OCI-LY1 (cell line): ENCODE data around the gene CD109.

Source experiments
- H2AFZ ChIP-seq: fragments of 200-600 bp; sonication (generic), shearing (Covaris generic); 2 replicates; pipeline ENCODE4 v1.6.0; 2014; ENCODE audit warnings: antibody characterized with exemption, mild to moderate bottlenecking, low read length
- H3F3A ChIP-seq: fragments of 200-600 bp; sonication (generic), shearing (Covaris generic); 2 replicates; pipeline ENCODE4 v1.6.0; 2014; ENCODE audit warnings: mild to moderate bottlenecking, antibody characterized with exemption, low read length, moderate library complexity; ENCODE audit not compliant: insufficient read depth
- H3K27ac ChIP-seq: fragments of 200-600 bp; sonication (generic); 2 replicates; pipeline ENCODE4 v1.5.1; 2014; ENCODE audit warnings: low read length, mixed run types, mild to moderate bottlenecking, low read depth; ENCODE audit not compliant: poor library complexity, severe bottlenecking
- H3K27me3 ChIP-seq: fragments of 200-600 bp; sonication (generic); 2 replicates; pipeline ENCODE4 v1.6.0; 2014; ENCODE audit warnings: antibody characterized with exemption, mild to moderate bottlenecking, low read length, moderate library complexity; ENCODE audit not compliant: insufficient read depth
- H3K36me3 ChIP-seq: fragments of 200-600 bp; sonication (generic); 2 replicates; pipeline ENCODE4 v1.6.1; 2014; ENCODE audit warnings: mild to moderate bottlenecking, antibody characterized with exemption, low read length, moderate library complexity, mixed read lengths; ENCODE audit not compliant: insufficient read depth
- H3K4me1 ChIP-seq: fragments of 200-600 bp; sonication (generic); 2 replicates; pipeline ENCODE4 v1.5.1; 2014; ENCODE audit warnings: mild to moderate bottlenecking, low read length, moderate library complexity; ENCODE audit not compliant: insufficient read depth, severe bottlenecking
- H3K4me2 ChIP-seq: fragments of 200-600 bp; sonication (generic), shearing (Covaris generic); 2 replicates; pipeline ENCODE4 v1.6.1; 2014; ENCODE audit warnings: low read length
- H3K4me3 ChIP-seq: fragments of 200-600 bp; sonication (generic); 2 replicates; pipeline ENCODE4 v1.5.1; 2014; ENCODE audit warnings: low read length, low read depth, mild to moderate bottlenecking, mixed read lengths; ENCODE audit not compliant: poor library complexity, severe bottlenecking
- H3K79me2 ChIP-seq: fragments of 200-600 bp; shearing (Covaris generic); 2 replicates; pipeline ENCODE4 v1.6.1; 2016; ENCODE audit warnings: mixed run types, low read length, mixed read lengths; ENCODE audit not compliant: insufficient read depth
- H3K9ac ChIP-seq: fragments of 200-600 bp; sonication (generic), shearing (Covaris generic); 2 replicates; pipeline ENCODE4 v1.6.1; 2014; ENCODE audit warnings: mild to moderate bottlenecking, low read length, mixed read lengths
- H3K9me2 ChIP-seq: fragments of 200-600 bp; sonication (generic), shearing (Covaris generic); 2 replicates; pipeline ENCODE4 v1.6.1; 2014; ENCODE audit warnings: low read depth, mild to moderate bottlenecking, low read length, mixed read lengths
- H3K9me3 ChIP-seq: fragments of 200-600 bp; shearing (Covaris generic); 2 replicates; pipeline ENCODE4 v1.6.1; 2014; ENCODE audit warnings: low read length, mixed read lengths
- H4K20me1 ChIP-seq: fragments of 200-600 bp; sonication (generic), shearing (Covaris generic); 2 replicates; pipeline ENCODE4 v1.6.0; 2016; ENCODE audit warnings: mild to moderate bottlenecking, low read length; ENCODE audit not compliant: insufficient read depth
- EZH2 ChIP-seq: fragments of 200-600 bp; sonication (generic), shearing (Covaris generic); IDR thresholded peaks from 2 replicates; pipeline ENCODE4 v1.8.0; 2017; ENCODE audit warnings: borderline replicate concordance, mixed run types, mild to moderate bottlenecking, antibody characterized with exemption, low read length, moderate library complexity, mixed read lengths
- TF ChIP-seq, protein P1 (sequence below): fragments of 200-600 bp; sonication (generic), shearing (Covaris generic); IDR thresholded peaks from 2 replicates; pipeline ENCODE4 v1.5.1; 2017; ENCODE audit warnings: mild to moderate bottlenecking, antibody characterized with exemption, low read length, moderate library complexity, mixed read lengths

The CD109 gene

DNA sequence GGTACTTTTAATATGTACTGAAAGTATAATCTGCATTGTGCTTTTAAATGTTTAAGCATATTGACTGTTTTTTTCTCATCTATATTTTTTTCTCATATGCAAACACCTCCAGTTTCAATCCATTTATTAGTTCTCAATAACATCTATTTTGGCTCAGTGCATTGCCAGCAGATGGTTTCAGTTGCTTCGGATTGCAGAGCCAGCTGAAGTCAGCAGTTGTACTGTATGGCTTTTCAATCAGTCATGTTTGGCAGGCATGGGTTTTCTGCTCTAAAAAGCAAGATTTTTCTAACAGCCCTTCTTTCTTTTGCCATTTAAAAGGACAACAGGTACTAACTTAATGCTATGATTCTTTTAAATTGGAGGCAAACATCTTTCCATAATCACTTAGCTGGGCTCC is 121.2 kb downstream of the CD109 start:
- H3K9me2 ChIP-seq: no peaks in the 10 kb centered on the region
- H3K27ac ChIP-seq: no peak overlapping the region

DNA sequence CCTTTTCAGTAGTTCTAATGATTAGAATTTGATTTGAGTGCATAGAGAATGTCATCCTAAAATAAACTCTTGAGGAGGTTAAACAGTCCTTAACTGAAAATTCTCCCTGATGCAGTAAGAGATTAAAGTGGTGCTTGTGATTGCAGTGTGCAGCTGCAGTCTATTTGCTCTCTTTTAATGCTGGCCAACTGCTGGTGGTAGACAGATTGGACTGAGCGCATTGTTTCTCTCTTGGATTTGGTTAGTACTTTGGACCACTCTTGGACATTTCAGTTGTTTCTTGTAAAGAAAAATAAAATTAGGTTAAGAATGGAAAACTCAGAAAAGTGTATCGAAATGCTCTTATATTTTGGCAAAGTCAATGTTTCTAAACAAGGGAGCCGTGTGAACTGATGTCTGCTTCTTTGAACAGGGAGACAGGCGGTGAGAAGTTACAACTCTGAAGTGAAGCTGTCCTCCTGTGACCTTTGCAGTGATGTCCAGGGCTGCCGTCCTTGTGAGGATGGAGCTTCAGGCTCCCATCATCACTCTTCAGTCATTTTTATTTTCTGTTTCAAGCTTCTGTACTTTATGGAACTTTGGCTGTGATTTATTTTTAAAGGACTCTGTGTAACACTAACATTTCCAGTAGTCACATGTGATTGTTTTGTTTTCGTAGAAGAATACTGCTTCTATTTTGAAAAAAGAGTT is 127.2 kb downstream of the CD109 start:
- H3K27ac ChIP-seq: no peak overlapping the region
- H3K79me2 ChIP-seq: no peaks in the 10 kb centered on the region
- H3K4me1 ChIP-seq: no peaks in the 10 kb centered on the region
- H3K4me3 ChIP-seq: no peak overlapping the region
- H3K4me2 ChIP-seq: no peak overlapping the region
- H3K36me3 ChIP-seq: no peaks in the 10 kb centered on the region
- H4K20me1 ChIP-seq: no peaks in the 10 kb centered on the region
- H3F3A ChIP-seq: no peaks in the 10 kb centered on the region
- H3K27me3 ChIP-seq: no peaks in the 10 kb centered on the region
- no peak overlapping the region for H2AFZ ChIP-seq
- H3K9me3 ChIP-seq: no peaks in the 10 kb centered on the region
- H3K9ac ChIP-seq: no peak overlapping the region
- H3K9me2 ChIP-seq: no peaks in the 10 kb centered on the region
- TF ChIP-seq EZH2: no peak
- TF ChIP-seq, protein P1, sequence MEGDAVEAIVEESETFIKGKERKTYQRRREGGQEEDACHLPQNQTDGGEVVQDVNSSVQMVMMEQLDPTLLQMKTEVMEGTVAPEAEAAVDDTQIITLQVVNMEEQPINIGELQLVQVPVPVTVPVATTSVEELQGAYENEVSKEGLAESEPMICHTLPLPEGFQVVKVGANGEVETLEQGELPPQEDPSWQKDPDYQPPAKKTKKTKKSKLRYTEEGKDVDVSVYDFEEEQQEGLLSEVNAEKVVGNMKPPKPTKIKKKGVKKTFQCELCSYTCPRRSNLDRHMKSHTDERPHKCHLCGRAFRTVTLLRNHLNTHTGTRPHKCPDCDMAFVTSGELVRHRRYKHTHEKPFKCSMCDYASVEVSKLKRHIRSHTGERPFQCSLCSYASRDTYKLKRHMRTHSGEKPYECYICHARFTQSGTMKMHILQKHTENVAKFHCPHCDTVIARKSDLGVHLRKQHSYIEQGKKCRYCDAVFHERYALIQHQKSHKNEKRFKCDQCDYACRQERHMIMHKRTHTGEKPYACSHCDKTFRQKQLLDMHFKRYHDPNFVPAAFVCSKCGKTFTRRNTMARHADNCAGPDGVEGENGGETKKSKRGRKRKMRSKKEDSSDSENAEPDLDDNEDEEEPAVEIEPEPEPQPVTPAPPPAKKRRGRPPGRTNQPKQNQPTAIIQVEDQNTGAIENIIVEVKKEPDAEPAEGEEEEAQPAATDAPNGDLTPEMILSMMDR: no peak

More for the DNA sequence above, 121.2 kb downstream of the CD109 start:
- TF ChIP-seq, protein P1: no peak
- TF ChIP-seq EZH2: no peak
- Histone ChIP-seq H3K4me2 (no peak overlapping the region), H3K4me3 (no peak overlapping the region), H3K9me3 (no peaks in the 10 kb centered on the region), H3K4me1 (no peaks in the 10 kb centered on the region), H3K36me3 (no peaks in the 10 kb centered on the region), H3K27me3 (no peaks in the 10 kb centered on the region), H3K79me2 (no peaks in the 10 kb centered on the region), H4K20me1 (no peaks in the 10 kb centered on the region), H3F3A (no peaks in the 10 kb centered on the region), H3K9ac (no peak overlapping the region), H2AFZ (no peak overlapping the region)

DNA sequence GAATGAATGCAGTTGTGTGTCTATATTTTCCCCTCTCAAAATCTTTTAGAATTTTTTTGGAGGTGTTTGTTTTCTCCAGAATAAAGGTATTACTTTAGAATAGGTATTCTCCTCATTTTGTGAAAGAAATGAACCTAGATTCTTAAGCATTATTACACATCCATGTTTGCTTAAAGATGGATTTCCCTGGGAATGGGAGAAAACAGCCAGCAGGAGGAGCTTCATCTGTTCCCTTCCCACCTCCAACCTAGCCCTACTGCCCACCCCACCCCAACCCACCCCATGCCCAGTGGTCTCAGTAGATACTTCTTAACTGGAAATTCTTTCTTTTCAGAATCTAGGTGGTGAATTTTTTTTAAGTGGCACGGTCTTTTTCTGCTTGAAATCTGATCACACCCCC is 127.8 kb downstream of the CD109 start:
- no peaks in the 10 kb centered on the region for H3F3A ChIP-seq
- no peaks in the 10 kb centered on the region for H3K36me3 ChIP-seq
- no peaks in the 10 kb centered on the region for H4K20me1 ChIP-seq
- H3K4me2 ChIP-seq: no peak overlapping the region
- no peaks in the 10 kb centered on the region for H3K9me3 ChIP-seq
- H2AFZ ChIP-seq: no peak overlapping the region
- H3K27ac ChIP-seq: no peak overlapping the region
- H3K79me2 ChIP-seq: no peaks in the 10 kb centered on the region
- no peaks in the 10 kb centered on the region for H3K27me3 ChIP-seq
- H3K9ac ChIP-seq: no peak overlapping the region
- no peak overlapping the region for H3K4me3 ChIP-seq
- no peaks in the 10 kb centered on the region for H3K9me2 ChIP-seq
- no peaks in the 10 kb centered on the region for H3K4me1 ChIP-seq
- TF ChIP-seq EZH2: no peak
- TF ChIP-seq, protein P1: no peak
